Progenitor cell of endocrine pancreas (in vitro differentiated cells): Measurements from ENCODE around the gene NEU4. TPM values are rescaled to one million over a fixed set of nuclear protein-coding genes. Genes with fewer than 3 reads are reported as not detected.
A peak's percentile ranks its signal among the peaks of the same experiment; 100 is the strongest.
"Not testable (repeated sequence)": the region's sequence is repeated elsewhere in the genome, so short reads cannot be mapped to it uniquely, and the experiment has no call there.

ENCODE experiments used
- DNase-seq: peaks from one replicate; pipeline ENCODE4 v3.0.0; 2021; ENCODE audit warnings: low spot score; ENCODE audit not compliant: unreplicated experiment
- H3K27ac Mint-ChIP-seq: 2 replicates; pipeline ENCODE4 v1.8.0; 2021; ENCODE audit warnings: mild to moderate bottlenecking, moderate library complexity, mixed read lengths
- H3K27me3 Mint-ChIP-seq: 2 replicates; pipeline ENCODE4 v1.8.0; 2021; ENCODE audit warnings: mixed read lengths
- H3K36me3 Mint-ChIP-seq: 2 replicates; pipeline ENCODE4 v1.8.0; 2022; ENCODE audit warnings: mixed read lengths; ENCODE audit not compliant: insufficient read depth
- H3K4me1 Mint-ChIP-seq: 2 replicates; pipeline ENCODE4 v1.8.0; 2021; ENCODE audit warnings: low read depth, mixed read lengths
- H3K4me3 Mint-ChIP-seq: 2 replicates; pipeline ENCODE4 v1.8.0; 2021; ENCODE audit warnings: low read depth, mild to moderate bottlenecking, moderate library complexity, mixed read lengths
- H3K9me3 Mint-ChIP-seq: 2 replicates; pipeline ENCODE4 v1.8.0; 2021; ENCODE audit warnings: low read depth, mixed read lengths
- total RNA-seq: library from RNA; stranded (reverse); gene quantifications from 2 replicates; pipeline ENCODE4 v1.2.1, GENCODE V29; 2021
- TF ChIP-seq, protein P1 (sequence below): fragments of 200-600 bp; sonication (generic); IDR thresholded peaks from one replicate; pipeline ENCODE4 v1.5.0; 2021; ENCODE audit warnings: antibody characterized with exemption, mild to moderate bottlenecking; ENCODE audit not compliant: unreplicated experiment

The NEU4 gene
- total RNA-seq, 1 donor from 2014 or later = 1.3 TPM

DNA sequence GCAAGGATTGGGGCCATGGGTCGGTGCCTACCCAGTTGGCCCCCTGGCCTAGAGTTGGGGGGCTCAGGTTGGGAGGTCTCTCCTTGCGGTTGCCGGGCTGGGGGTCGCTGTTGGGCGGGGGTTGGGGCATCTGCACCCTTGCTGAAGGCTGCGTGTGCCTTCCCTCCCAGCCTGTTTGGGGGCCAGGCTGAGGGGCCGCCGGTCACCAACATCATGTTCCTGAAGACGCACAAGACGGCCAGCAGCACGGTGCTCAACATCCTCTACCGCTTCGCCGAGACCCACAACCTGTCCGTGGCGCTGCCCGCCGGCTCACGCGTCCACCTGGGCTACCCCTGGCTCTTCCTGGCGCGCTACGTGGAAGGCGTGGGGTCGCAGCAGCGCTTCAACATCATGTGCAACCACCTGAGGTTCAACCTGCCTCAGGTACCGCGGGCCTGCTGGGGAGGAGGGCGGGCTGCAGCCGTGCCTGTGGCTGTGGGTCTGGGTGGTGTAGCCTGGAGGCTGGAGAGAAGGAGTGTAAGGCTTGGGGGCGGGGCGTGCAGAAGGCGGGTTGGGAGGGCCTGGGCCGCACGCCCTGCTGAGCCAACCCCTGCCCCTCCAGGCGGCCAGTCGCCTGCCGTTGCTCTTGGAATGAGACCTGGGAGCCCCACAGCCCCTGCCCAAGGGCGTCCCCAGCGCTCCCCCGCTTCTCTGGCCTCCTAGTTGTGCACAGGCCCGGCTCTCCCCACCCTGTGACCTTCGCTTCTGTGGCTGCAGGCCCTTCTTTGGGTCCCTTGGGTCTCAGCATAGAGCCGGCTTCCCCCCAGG, 7.2 kb upstream of the NEU4 start:
- DNase-seq = no peak
- TF ChIP-seq, protein P1, sequence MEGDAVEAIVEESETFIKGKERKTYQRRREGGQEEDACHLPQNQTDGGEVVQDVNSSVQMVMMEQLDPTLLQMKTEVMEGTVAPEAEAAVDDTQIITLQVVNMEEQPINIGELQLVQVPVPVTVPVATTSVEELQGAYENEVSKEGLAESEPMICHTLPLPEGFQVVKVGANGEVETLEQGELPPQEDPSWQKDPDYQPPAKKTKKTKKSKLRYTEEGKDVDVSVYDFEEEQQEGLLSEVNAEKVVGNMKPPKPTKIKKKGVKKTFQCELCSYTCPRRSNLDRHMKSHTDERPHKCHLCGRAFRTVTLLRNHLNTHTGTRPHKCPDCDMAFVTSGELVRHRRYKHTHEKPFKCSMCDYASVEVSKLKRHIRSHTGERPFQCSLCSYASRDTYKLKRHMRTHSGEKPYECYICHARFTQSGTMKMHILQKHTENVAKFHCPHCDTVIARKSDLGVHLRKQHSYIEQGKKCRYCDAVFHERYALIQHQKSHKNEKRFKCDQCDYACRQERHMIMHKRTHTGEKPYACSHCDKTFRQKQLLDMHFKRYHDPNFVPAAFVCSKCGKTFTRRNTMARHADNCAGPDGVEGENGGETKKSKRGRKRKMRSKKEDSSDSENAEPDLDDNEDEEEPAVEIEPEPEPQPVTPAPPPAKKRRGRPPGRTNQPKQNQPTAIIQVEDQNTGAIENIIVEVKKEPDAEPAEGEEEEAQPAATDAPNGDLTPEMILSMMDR = no peak
- no peak overlapping the region for H3K4me3 Mint-ChIP-seq

DNA sequence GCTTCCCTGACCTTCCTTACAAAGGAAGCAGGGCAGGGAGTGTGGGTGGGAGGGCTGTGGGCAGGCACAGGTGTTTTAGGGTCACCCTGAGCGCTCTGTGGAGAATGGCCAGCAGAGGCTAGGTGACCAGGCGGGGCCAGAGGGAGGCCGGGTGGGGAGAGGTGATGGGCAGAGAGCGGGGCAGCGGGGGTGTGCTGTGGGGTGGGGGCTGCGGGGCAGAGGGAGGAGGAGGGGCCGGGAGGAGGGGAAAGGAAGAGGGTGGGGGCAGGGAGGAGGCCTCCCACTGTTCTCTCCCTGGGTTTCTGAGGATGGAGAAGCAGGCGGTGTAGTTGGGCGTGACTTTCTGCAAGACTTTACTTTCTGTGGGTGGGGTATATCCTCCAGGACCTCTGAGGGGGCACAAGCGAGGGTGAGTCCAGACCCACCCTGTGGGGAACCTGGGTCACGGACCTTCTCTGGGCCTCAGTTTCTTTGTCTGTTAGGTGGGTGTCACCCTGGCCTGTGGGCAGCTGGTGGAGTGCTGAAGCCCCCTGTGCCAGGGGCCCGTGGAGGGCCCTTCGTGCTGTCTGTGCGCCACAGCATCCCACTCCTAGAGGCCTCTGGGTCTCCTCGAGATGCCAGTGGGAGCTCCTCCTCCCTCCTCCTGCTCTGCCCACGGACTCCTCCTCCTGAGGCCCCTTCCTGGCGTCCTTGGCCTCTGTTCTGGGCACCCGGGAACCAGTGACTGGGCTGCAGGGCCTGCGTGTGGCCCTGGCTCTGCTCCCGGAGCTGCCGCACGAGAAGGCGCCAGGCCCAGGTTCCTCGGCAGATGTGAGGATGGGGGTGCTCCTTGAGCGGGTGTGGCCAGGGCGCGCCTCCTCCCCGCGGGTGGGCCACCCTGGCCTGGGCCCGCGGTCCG, 6.3 kb upstream of the NEU4 start:
- peaks cover 6% of the 10 kb centered on the region for H3K27me3 Mint-ChIP-seq
- DNase-seq = no peak
- no peak overlapping the region for H3K4me3 Mint-ChIP-seq
- TF ChIP-seq, protein P1 = no peak
- H3K9me3 Mint-ChIP-seq = no peaks in the 10 kb centered on the region
- no peaks in the 10 kb centered on the region for H3K4me1 Mint-ChIP-seq
- H3K36me3 Mint-ChIP-seq = no peaks in the 10 kb centered on the region
- H3K27ac Mint-ChIP-seq = no peak overlapping the region

More for the DNA sequence above, 7.2 kb upstream of the NEU4 start:
- H3K27ac Mint-ChIP-seq = no peak overlapping the region
- H3K36me3 Mint-ChIP-seq = no peaks in the 10 kb centered on the region
- H3K27me3 Mint-ChIP-seq = peaks cover 6% of the 10 kb centered on the region
- H3K4me1 Mint-ChIP-seq = no peaks in the 10 kb centered on the region
- no peaks in the 10 kb centered on the region for H3K9me3 Mint-ChIP-seq

DNA sequence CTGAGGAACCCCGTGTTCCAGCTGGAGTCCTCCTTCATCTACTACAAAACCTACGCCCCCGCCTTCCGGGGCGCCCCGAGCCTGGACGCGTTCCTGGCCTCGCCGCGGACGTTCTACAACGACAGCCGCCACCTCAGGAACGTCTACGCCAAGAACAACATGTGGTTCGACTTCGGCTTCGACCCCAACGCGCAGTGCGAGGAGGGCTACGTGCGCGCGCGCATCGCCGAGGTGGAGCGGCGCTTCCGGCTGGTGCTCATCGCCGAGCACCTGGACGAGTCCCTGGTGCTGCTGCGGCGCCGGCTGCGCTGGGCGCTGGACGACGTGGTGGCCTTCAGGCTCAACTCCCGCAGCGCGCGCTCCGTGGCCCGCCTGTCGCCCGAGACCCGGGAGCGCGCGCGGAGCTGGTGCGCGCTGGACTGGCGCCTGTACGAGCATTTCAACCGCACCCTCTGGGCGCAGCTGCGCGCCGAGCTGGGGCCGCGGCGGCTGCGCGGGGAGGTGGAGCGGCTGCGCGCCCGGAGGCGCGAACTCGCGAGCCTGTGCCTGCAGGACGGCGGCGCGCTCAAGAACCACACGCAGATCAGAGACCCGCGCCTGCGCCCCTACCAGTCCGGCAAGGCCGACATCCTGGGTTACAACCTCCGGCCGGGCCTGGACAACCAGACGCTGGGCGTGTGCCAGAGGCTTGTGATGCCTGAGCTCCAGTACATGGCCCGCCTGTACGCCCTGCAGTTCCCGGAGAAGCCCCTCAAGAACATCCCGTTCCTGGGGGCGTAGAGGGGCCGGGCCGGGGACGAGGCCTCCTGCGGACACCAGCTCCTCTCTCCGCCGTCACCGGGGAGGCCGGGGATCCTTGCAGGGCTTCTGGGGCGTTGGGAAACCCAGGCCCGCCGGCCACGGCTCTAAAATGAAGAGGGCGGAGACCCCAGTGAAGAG, 5.3 kb upstream of the NEU4 start:
- TF ChIP-seq, protein P1 = no peak
- Mint-ChIP-seq H3K9me3 (no peaks in the 10 kb centered on the region), H3K4me1 (peaks cover 7% of the 10 kb centered on the region), H3K27ac (no peak overlapping the region), H3K4me3 (peak overlapping the region; percentile 40), H3K36me3 (no peaks in the 10 kb centered on the region), H3K27me3 (peaks cover 6% of the 10 kb centered on the region)
- DNase-seq = no peak

DNA sequence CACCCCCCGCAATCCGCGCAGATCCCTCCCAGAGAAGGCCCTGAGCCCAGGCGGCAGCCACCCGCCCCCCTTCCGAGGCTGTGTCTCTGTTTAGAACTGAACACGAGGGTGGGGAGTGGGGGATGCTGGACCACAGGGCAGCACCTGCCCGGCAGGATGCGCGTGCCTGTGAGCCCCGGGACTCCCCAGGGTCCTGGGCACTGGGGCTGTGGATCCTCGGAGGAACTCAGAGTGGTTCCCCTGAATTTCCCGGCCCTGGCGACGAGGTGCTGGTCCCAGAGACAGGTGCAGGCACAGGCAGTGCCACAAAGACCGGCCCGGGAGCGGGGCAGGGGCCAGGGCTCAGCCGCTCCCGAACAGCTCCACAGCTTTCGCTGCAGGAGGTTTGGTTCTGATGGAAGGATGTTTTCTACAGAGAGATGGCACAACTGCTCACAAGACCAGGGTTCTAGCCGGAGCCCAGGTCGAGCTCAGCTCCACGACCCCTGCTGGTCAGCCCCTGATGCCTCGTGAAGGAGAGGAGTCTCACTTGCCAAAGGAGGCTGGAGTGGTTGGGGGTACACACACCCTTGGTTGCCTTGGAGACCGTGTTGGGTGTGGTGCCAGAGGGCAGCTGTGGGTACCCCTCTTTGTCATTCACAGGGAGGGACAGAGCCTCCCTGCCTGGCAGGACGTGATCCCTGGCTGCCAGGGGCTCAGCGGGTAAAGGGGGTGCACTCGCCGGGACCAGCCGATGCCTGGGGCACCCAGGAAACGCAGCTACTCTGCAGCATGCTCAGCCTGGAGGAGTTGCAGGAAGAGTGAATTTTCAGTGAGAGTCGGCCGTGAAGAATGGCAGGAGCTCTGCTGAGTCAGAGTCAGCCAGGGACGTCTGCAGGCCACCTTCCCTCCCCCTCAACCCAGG, 4.4 kb upstream of the NEU4 start:
- H3K4me3 Mint-ChIP-seq = no peak overlapping the region
- DNase-seq = no peak

DNA sequence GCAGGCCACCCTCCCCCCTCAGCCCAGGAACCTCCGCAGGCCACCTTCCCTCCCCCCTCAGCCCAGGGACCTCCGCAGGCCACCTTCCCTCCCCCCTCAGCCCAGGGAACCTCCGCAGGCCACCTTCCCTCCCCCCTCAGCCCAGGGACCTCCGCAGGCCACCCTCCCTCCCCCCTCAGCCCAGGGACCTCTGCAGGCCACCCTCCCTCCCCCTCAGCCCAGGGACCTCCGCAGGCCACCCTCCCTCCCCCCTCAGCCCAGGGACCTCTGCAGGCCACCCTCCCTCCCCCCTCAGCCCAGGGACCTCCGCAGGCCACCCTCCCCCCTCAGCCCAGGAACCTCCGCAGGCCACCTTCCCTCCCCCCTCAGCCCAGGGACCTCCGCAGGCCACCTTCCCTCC, 2.8 kb upstream of the NEU4 start:
- H3K27me3 Mint-ChIP-seq, H3K36me3 Mint-ChIP-seq, H3K9me3 Mint-ChIP-seq, DNase-seq, H3K27ac Mint-ChIP-seq, H3K4me3 Mint-ChIP-seq: not testable (repeated sequence)
- peaks cover 11% of the 10 kb centered on the region for H3K4me1 Mint-ChIP-seq

More for the DNA sequence above, 4.4 kb upstream of the NEU4 start:
- peaks cover 11% of the 10 kb centered on the region for H3K27me3 Mint-ChIP-seq
- TF ChIP-seq, protein P1 = no peak
- H3K4me1 Mint-ChIP-seq = peaks cover 11% of the 10 kb centered on the region
- H3K36me3 Mint-ChIP-seq = no peaks in the 10 kb centered on the region
- no peak overlapping the region for H3K27ac Mint-ChIP-seq
- H3K9me3 Mint-ChIP-seq = no peaks in the 10 kb centered on the region
